ENCODE measurements around the gene RNF112.
A peak's percentile ranks its signal among the peaks of the same experiment; 100 is the strongest.

Gene RNF112

DNA sequence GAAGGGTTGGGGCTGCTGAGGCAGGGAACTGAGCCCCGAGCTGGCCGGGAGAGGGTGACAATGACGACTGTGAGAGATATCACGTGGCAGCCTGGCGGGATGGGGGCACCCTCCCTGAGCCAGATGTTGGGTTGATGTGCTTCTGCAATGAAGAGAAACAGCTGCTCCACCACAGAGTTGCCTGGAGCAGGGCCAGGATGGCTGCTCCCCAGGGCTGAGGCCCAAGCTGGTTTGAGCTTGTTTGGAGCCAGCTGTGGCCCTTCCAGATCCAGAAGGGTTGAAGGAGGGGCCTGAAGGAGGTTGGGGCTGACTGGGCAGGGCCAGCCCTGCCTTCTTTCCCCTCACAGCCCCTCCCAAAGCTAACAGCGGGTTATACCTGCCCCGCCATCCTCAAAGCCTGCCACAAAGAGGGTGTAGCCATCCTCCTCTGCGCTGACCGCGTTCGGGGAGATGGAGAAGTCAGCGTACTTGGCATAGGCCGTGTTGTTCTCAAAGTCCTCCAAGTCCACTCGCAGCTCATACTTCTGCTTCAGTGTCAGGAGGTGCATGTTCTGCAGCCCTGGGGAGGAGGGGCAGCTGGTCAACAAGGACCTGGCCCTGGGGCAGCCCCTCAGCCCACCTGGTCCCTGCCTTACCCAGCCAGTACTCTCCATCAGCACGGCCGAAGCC, 26.2 kb upstream of the RNF112 start:
- H3K9ac ChIP-seq (ENCODE audit: low read length): peak overlapping the region; percentile 55
- H3K27me3 ChIP-seq (ENCODE audit: control insufficient read depth in 1 of 2, insufficient read depth in 2 of 2, low read length in 2 of 2): no peaks in the 10 kb centered on the region
- H3K4me3 ChIP-seq (ENCODE audit: low read depth in 1 of 2, low read length in 2 of 2): peak overlapping the region in 1 of 2 donors; percentile 45
- peak overlapping the region; percentile 100 for H3K27ac ChIP-seq (ENCODE audit: low read depth, low read length)
- H3K36me3 ChIP-seq (ENCODE audit: insufficient read depth, low read length): peaks cover 38% of the 10 kb centered on the region
- H3K4me1 ChIP-seq (ENCODE audit: insufficient read depth, low read length): peaks cover 73% of the 10 kb centered on the region
- H3K9me3 ChIP-seq (ENCODE audit: low read length): no peaks in the 10 kb centered on the region

DNA sequence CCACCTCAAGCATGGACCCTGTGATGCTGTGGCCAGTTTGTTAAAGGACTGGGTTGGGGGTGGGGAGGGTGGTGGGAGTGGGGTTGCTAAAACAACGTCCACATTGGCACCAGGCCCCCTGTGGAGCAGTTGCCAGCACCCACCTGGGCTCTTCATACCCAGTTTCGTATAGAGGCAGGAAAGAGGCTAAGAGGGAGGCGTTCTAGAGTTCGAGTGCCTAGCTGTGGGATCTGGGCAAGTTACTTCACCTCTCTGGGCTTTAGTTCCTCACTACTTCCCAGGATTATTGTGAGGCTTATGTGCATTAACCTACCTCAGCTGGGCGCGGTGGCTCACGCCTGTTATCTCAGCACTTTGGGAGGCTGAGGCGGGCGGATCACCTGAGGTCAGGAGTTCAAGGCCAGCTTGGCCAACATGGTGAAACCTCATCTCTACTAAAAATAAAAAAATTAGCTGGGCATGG, 25.5 kb upstream of the RNF112 start:
- Histone ChIP-seq H3K27me3 (ENCODE audit: control insufficient read depth in 1 of 2, insufficient read depth in 2 of 2, low read length in 2 of 2) (no peaks in the 10 kb centered on the region), H3K4me1 (ENCODE audit: insufficient read depth, low read length) (peaks cover 66% of the 10 kb centered on the region), H3K9ac (ENCODE audit: low read length) (peak overlapping the region; percentile 55), H3K9me3 (ENCODE audit: low read length) (no peaks in the 10 kb centered on the region), H3K36me3 (ENCODE audit: insufficient read depth, low read length) (peaks cover 31% of the 10 kb centered on the region), H3K4me3 (ENCODE audit: low read depth in 1 of 2, low read length in 2 of 2) (peak overlapping the region; percentile 45 to 69), H3K27ac (ENCODE audit: low read depth, low read length) (peak overlapping the region; percentile 100)

DNA sequence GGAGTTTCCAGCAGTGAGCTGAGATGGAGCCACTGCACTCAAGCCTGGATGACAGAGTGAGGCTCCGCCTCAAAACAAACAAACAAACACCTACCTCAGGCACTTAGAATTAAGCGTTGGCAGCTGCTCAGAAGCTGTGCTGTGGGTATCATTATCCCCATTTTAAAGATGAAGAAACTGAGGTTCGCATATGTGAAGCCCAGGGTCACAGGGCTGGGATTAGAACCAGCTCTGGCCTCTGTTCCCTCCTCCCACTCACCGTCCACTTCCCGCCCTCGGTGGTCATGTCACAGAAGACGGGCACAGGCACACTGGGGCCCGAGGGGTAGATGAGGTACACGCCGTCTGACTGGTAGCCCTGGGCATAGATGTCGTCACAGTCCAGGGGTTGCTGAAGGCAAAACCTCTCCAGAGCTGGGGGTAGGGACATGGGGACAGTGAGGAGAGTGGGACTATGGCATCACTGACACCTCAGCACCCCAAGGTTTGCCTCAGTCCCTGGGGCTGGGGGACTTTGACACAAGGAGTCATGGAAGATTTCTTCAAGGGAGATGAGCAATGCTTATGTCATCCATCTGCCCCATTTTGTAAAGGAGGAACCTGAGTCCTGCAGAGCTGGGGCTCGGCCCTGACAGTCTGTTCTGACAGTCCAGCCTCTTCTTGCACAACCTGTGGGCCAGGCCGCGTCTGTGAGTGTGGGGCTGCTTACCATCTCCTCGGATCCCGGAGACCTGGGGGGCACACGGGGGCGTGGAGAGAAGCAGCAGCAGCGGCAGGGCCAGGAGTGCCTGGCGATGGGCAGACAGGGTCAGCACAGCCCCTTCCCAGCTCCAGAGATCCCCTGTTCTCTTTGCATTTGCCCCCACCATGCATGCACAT, 24.7 kb upstream of the RNF112 start:
- no peaks in the 10 kb centered on the region for H3K27me3 ChIP-seq (ENCODE audit: control insufficient read depth in 1 of 2, insufficient read depth in 2 of 2, low read length in 2 of 2)
- H3K4me1 ChIP-seq (ENCODE audit: insufficient read depth, low read length): peaks cover 64% of the 10 kb centered on the region
- peak overlapping the region; percentile 60 to 69 for H3K4me3 ChIP-seq (ENCODE audit: low read depth in 1 of 2, low read length in 2 of 2)
- H3K36me3 ChIP-seq (ENCODE audit: insufficient read depth, low read length): peaks cover 24% of the 10 kb centered on the region
- H3K9me3 ChIP-seq (ENCODE audit: low read length): no peaks in the 10 kb centered on the region
- H3K9ac ChIP-seq (ENCODE audit: low read length): peak overlapping the region; percentile 55
- peak overlapping the region; percentile 100 for H3K27ac ChIP-seq (ENCODE audit: low read depth, low read length)

DNA sequence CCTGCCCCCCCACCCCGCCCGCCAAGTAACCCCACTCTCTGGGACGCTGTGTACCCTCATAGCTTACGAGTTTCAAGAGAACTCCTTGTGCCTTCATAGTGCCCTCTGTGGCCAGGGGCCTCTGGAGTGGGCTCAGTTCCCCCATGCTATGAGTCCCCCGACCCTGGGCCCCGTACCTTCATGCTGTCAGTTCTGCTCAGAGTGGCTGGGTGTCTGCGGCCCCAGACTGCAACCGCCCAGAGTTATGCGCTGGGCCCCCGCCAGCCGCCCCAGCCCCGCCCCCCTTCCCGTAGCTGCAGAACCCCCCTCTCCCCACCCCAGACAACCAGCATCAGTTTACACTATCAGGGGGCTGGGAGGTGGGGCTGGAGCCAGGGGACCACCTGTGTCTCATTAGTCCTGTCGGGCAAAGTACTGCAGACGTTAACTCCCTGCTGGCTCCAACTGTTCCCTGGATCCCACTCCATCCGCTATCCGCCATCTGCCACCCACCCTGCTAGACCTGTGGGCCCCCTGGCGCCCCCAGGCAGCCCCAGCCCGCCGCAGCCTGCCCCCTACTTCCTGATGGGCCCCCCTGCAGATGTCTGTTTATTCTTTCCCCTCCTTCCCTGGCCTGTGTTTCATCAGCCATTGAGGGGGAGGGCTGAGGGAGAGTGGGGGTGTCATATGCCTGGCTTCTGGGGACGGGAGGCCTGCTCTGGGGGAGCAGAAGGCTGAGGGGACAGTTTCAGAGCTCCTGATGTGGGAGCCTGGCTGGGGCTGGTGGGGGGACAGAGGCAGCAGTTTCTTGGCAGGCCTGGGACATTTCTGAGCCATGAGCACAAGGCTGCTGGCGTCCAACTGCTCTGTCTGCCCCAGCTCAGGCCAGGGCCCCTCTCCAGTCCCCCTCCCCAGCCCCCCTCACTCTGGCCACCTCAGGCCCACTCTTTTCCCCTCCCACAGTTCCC, 23.8 kb upstream of the RNF112 start, which contains the start of gene MFAP4:
TSS of gene MFAP4 (minus strand) at position 217 of the 947 bp plus-strand sequence. CDS start at position 182, 35 bp downstream.
- H3K9ac ChIP-seq (ENCODE audit: low read length): peak within 1 kb of the TSS; percentile 55
- peaks cover 17% of the 10 kb centered on the region for H3K36me3 ChIP-seq (ENCODE audit: insufficient read depth, low read length)
- H3K27me3 ChIP-seq (ENCODE audit: control insufficient read depth in 1 of 2, insufficient read depth in 2 of 2, low read length in 2 of 2): no peaks in the 10 kb centered on the region
- peak within 1 kb of the TSS; percentile 100 for H3K27ac ChIP-seq (ENCODE audit: low read depth, low read length)
- H3K9me3 ChIP-seq (ENCODE audit: low read length): no peaks in the 10 kb centered on the region
- H3K4me1 ChIP-seq (ENCODE audit: insufficient read depth, low read length): peaks cover 67% of the 10 kb centered on the region
- H3K4me3 ChIP-seq (ENCODE audit: low read depth in 1 of 2, low read length in 2 of 2): peak within 1 kb of the TSS; percentile 60 to 69

DNA sequence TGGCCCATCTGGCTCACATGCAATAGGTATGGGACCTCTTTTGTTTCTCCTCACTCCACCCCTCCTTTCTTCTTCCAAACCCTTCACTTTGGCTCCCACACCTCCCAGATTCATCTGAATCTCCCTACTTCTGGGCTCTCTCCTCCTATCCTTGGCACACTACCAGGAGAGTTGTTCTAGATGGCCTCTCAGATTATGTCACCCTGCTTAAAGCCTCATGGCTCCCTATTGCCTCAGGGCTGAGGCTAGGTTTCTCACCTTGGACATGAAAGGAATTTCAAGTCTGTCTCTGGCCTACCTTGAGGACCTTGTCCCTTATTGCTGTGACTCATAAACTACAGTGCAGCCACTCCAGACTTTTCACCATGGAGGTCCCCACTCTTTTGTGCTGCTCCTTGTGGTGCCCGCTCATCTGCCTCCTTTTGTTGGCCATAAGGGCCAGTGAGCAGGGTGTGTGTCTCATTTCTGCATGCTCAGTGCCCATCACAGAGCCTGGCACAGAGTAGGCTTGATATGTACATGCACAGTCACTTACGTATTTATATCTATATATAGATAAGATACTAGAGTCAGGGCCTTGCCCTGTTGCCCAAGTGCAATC, 23.0 kb upstream of the RNF112 start:
- H3K9me3 ChIP-seq (ENCODE audit: low read length): no peaks in the 10 kb centered on the region
- peaks cover 11% of the 10 kb centered on the region for H3K36me3 ChIP-seq (ENCODE audit: insufficient read depth, low read length)
- peaks cover 67% of the 10 kb centered on the region for H3K4me1 ChIP-seq (ENCODE audit: insufficient read depth, low read length)
- peak overlapping the region; percentile 42 for H3K9ac ChIP-seq (ENCODE audit: low read length)
- no peak overlapping the region for H3K4me3 ChIP-seq (ENCODE audit: low read depth in 1 of 2, low read length in 2 of 2)
- H3K27ac ChIP-seq (ENCODE audit: low read depth, low read length): peak overlapping the region; percentile 100
- no peaks in the 10 kb centered on the region for H3K27me3 ChIP-seq (ENCODE audit: control insufficient read depth in 1 of 2, insufficient read depth in 2 of 2, low read length in 2 of 2)

DNA sequence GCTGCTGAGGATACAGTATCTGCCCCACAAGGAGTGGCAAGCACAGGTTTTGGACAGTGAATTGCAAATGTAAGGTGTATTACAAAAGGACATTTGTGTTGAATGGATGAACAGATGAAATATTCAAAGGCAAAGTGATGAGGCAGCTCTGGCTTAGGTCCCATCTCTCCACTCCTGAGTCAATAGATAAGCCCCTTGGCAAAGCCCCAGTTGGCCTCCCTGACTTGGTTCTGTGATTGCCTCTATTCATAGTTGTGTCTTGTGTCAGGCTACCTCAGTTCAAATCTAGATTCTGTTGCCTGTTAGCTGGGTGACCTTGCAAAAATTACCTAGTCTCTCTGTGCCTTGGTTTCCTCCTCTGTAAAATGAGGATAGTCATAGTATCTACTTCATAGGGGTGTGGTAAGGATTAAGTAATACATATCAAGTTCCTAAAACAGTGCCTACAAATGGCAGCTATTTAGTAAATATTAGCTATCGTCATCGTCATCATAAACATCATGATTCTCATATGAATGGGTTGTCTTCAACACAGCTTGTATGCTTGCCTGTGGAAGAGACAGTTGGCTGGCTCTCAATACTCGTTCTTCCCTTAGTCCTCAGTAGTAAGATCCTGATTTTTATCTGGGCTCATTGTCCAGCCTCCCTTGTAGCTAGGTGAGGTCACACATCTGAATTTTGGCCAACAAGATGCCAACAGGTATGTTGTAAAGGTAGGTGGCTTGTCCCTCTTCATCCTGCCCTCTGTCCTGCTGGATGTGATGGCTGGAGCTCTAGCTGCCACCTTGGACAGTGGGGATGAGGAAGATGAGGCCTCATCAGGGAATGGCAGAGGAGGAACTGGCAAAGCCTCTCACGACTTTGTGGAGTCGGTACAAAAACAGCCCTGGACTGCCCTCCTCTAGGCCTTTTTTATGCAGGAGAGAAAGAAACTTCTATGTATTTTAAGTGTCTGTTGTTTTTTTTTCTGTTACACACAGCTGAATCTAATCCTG, 21.9 kb upstream of the RNF112 start:
- Histone ChIP-seq H3K27ac (ENCODE audit: low read depth, low read length) (peak overlapping the region; percentile 100), H3K9ac (ENCODE audit: low read length) (no peak overlapping the region), H3K27me3 (ENCODE audit: control insufficient read depth in 1 of 2, insufficient read depth in 2 of 2, low read length in 2 of 2) (no peaks in the 10 kb centered on the region), H3K9me3 (ENCODE audit: low read length) (no peaks in the 10 kb centered on the region), H3K4me3 (ENCODE audit: low read depth in 1 of 2, low read length in 2 of 2) (no peak overlapping the region), H3K4me1 (ENCODE audit: insufficient read depth, low read length) (peaks cover 59% of the 10 kb centered on the region), H3K36me3 (ENCODE audit: insufficient read depth, low read length) (peaks cover 4% of the 10 kb centered on the region)

DNA sequence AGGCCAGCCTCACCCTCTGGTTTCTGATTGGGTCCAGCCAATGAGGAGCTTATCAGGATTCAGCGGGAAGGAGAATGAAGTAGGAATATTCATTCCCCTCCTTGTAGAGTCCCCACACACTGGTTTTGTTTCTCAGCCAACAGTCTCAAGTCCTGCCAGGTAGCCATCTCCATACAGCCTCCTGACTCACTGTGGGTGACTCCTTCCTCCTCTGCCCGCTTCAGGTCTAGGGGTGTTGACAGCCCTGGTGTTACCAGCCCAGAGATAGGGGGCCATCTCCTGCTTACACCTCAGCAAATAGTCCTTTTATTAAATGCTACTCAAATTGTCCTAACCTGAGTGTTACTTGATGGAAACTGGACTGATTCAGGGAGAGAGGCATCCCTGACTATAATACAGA, 20.1 kb upstream of the RNF112 start:
- H3K4me3 ChIP-seq (ENCODE audit: low read depth in 1 of 2, low read length in 2 of 2): no peak overlapping the region
- no peak overlapping the region for H3K27ac ChIP-seq (ENCODE audit: low read depth, low read length)
- H3K9ac ChIP-seq (ENCODE audit: low read length): no peak overlapping the region
- H3K36me3 ChIP-seq (ENCODE audit: insufficient read depth, low read length): no peaks in the 10 kb centered on the region
- H3K27me3 ChIP-seq (ENCODE audit: control insufficient read depth in 1 of 2, insufficient read depth in 2 of 2, low read length in 2 of 2): no peaks in the 10 kb centered on the region
- H3K4me1 ChIP-seq (ENCODE audit: insufficient read depth, low read length): peaks cover 42% of the 10 kb centered on the region
- H3K9me3 ChIP-seq (ENCODE audit: low read length): no peaks in the 10 kb centered on the region

DNA sequence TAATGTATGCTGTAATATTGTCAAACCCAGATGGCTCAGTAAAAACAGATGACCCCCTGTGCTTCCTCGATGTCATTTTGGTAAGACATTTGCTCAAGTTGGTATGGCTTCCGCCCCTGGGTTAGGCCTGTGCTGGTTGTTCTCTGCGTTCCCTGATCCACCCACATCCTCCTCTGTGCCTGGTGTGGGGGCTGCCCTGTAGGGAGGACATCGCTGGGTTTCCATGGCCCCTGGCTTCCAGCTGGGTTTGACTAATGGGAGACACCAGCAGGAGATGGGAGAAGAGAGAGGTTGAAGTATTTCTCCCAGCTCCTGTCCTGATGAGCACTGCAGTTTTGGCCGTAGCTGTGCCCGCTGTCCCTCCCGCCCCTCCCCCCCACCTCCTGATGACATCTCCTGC, 19.6 kb upstream of the RNF112 start:
- H3K4me1 ChIP-seq (ENCODE audit: insufficient read depth, low read length): peaks cover 37% of the 10 kb centered on the region
- H3K36me3 ChIP-seq (ENCODE audit: insufficient read depth, low read length): no peaks in the 10 kb centered on the region
- no peaks in the 10 kb centered on the region for H3K27me3 ChIP-seq (ENCODE audit: control insufficient read depth in 1 of 2, insufficient read depth in 2 of 2, low read length in 2 of 2)
- no peak overlapping the region for H3K27ac ChIP-seq (ENCODE audit: low read depth, low read length)
- H3K4me3 ChIP-seq (ENCODE audit: low read depth in 1 of 2, low read length in 2 of 2): no peak overlapping the region
- no peak overlapping the region for H3K9ac ChIP-seq (ENCODE audit: low read length)
- H3K9me3 ChIP-seq (ENCODE audit: low read length): no peaks in the 10 kb centered on the region

DNA sequence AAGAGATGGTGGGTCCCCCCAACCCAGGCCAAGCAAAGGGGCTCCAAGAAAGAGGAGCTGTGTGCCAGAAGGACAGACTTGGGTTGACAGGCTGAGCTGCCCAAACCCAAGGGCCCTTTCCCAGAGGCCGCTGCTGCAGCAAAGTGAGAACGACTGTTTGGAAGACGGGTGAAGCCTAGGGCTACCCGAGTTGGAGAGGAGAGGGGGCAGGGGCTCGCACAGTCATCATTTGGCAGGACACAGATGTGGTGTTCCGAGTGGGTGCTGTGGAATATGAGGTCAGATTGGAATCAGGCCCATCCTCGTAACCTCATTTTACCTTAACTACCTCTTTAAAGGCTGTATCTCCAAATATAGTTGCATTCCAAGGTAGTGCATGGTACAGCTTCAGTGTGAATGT, 18.7 kb upstream of the RNF112 start:
- Histone ChIP-seq H3K4me3 (ENCODE audit: low read depth in 1 of 2, low read length in 2 of 2) (no peak overlapping the region), H3K36me3 (ENCODE audit: insufficient read depth, low read length) (no peaks in the 10 kb centered on the region), H3K27me3 (ENCODE audit: control insufficient read depth in 1 of 2, insufficient read depth in 2 of 2, low read length in 2 of 2) (no peaks in the 10 kb centered on the region), H3K4me1 (ENCODE audit: insufficient read depth, low read length) (peaks cover 33% of the 10 kb centered on the region), H3K9ac (ENCODE audit: low read length) (no peak overlapping the region), H3K9me3 (ENCODE audit: low read length) (no peaks in the 10 kb centered on the region), H3K27ac (ENCODE audit: low read depth, low read length) (peak overlapping the region; percentile 18)

DNA sequence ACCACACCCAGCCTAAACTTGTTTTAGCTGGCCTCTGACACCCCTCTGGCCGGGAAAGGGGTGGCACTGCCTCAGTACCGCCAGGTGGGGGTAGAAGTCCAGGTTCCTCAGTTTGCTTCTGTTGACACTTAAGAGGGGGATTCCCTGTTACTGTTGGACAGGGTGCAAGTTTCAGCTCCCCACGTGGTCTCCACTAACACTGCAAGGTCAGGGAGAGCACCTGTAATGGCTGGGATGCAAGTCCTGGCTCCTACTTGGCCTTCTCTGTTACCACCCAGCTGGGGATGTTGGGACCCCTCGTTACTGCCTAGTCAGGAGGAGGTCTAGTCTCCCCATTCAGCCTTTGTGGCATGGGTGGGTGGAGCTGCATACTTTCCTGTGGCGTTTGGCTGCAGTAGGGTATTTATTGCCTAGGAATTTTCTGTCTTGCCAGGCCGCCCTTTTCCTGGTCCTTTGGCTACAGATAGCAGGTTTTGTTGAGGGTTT, 13.4 kb upstream of the RNF112 start:
- Histone ChIP-seq H3K9me3 (ENCODE audit: low read length) (no peaks in the 10 kb centered on the region), H3K36me3 (ENCODE audit: insufficient read depth, low read length) (no peaks in the 10 kb centered on the region), H3K9ac (ENCODE audit: low read length) (no peak overlapping the region), H3K27me3 (ENCODE audit: control insufficient read depth in 1 of 2, insufficient read depth in 2 of 2, low read length in 2 of 2) (no peaks in the 10 kb centered on the region), H3K4me3 (ENCODE audit: low read depth in 1 of 2, low read length in 2 of 2) (no peak overlapping the region), H3K27ac (ENCODE audit: low read depth, low read length) (peak overlapping the region; percentile 45), H3K4me1 (ENCODE audit: insufficient read depth, low read length) (peaks cover 32% of the 10 kb centered on the region)
